ENCODE measurements around the gene PRCP.

The PRCP gene

GRCh38 chr11:82787981-82788380, 112.2 kb downstream of the PRCP start:
- CTCF ChIA-PET: no interaction called here
- POLR2A ChIA-PET (ENCODE audit: low non-redundant PET): no interaction called here

GRCh38 chr11:82786836-82787235, 113.4 kb downstream of the PRCP start:
- H3K27ac ChIP-seq: no peak overlapping the region
- DNase-seq (ENCODE audit: low spot score): no peak
- TF ChIP-seq, protein P1, sequence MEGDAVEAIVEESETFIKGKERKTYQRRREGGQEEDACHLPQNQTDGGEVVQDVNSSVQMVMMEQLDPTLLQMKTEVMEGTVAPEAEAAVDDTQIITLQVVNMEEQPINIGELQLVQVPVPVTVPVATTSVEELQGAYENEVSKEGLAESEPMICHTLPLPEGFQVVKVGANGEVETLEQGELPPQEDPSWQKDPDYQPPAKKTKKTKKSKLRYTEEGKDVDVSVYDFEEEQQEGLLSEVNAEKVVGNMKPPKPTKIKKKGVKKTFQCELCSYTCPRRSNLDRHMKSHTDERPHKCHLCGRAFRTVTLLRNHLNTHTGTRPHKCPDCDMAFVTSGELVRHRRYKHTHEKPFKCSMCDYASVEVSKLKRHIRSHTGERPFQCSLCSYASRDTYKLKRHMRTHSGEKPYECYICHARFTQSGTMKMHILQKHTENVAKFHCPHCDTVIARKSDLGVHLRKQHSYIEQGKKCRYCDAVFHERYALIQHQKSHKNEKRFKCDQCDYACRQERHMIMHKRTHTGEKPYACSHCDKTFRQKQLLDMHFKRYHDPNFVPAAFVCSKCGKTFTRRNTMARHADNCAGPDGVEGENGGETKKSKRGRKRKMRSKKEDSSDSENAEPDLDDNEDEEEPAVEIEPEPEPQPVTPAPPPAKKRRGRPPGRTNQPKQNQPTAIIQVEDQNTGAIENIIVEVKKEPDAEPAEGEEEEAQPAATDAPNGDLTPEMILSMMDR (conservative IDR thresholded peaks at IDR 0.05; ENCODE audit: low read depth): no peak
- POLR2A ChIA-PET (ENCODE audit: low non-redundant PET): no interaction called here
- CTCF ChIA-PET: interaction anchor here (1.5 kb wide), 1 partner anchor 20 kb away, joined by 5 read pairs; no protein-coding TSS in a partner anchor

More at GRCh38 chr11:82787981-82788380, 112.2 kb downstream of the PRCP start:
- DNase-seq (ENCODE audit: low spot score): no peak
- no peak overlapping the region for H3K27ac ChIP-seq
- TF ChIP-seq, protein P1 (conservative IDR thresholded peaks at IDR 0.05; ENCODE audit: low read depth): no peak

DNA sequence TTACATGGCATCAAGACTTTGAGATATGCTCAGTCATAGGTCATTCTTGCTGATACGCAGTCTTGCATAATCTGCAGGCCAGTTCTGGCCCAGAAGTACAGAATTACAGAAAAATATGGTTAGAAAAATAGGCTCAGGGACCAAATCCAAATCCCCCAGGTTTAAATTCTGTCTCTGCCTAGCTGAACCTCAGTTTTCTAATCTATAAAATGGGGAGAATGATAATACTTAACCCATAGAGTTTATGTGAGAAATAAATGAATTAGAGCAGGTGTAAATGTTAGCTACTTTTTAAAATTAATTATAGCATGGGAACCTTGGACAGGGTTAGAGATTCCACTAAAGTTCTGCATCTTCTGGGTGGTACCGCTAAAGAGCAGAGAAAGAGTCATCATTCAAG, 114.2 kb downstream of the PRCP start:
- CTCF ChIA-PET: interaction anchor here (0.6 to 1.5 kb wide), 3 partner anchors 10 to 67 kb away, joined by 3 to 5 read pairs (median 3); no protein-coding TSS in a partner anchor
- POLR2A ChIA-PET (ENCODE audit: low non-redundant PET): no interaction called here
- TF ChIP-seq, protein P1 (conservative IDR thresholded peaks at IDR 0.05; ENCODE audit: low read depth): no peak
- H3K27ac ChIP-seq: no peak overlapping the region
- DNase-seq (ENCODE audit: low spot score): no peak

GRCh38 chr11:82782825-82783374, 117.3 kb downstream of the PRCP start:
- no peak for DNase-seq (ENCODE audit: low spot score)
- POLR2A ChIA-PET (ENCODE audit: low non-redundant PET): no interaction called here

GRCh38 chr11:82778776-82779175, 121.5 kb downstream of the PRCP start:
- TF ChIP-seq, protein P1 (conservative IDR thresholded peaks at IDR 0.05; ENCODE audit: low read depth): no peak
- CTCF ChIA-PET: no interaction called here
- POLR2A ChIA-PET (ENCODE audit: low non-redundant PET): no interaction called here

More at GRCh38 chr11:82782825-82783374, 117.3 kb downstream of the PRCP start:
- no peak overlapping the region for H3K27ac ChIP-seq
- CTCF ChIA-PET: no interaction called here
- TF ChIP-seq, protein P1 (conservative IDR thresholded peaks at IDR 0.05; ENCODE audit: low read depth): no peak

DNA sequence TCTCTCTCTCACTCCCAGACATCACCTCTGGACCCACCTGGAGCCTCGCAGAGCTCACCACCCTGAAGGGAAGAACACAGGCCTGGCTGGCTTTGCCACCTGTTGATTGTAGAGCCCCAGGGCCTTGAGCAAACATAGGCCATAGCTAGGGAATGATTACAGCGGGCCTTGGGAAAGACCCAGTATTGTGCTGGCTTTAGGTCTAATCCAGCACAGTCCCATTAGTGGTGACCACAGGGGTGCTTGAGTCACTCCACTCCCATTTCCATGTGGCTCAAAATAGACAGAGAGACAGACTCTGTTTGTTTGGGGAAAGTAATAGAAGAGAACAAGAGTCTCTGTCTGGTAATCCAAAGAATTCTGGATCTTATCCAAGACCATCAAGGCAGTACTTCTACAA, 123.9 kb downstream of the PRCP start:
- ChIA-PET POLR2A (ENCODE audit: low non-redundant PET) (no interaction called here), CTCF (interaction anchor here (0.6 to 0.8 kb wide), 4 partner anchors 9 to 23 kb away, joined by 3 read pairs; no protein-coding TSS in a partner anchor)
- no peak for DNase-seq (ENCODE audit: low spot score)

More at GRCh38 chr11:82778776-82779175, 121.5 kb downstream of the PRCP start:
- DNase-seq (ENCODE audit: low spot score): no peak
- no peak overlapping the region for H3K27ac ChIP-seq

More for the DNA sequence above, 123.9 kb downstream of the PRCP start:
- no peak overlapping the region for H3K27ac ChIP-seq
- TF ChIP-seq, protein P1 (conservative IDR thresholded peaks at IDR 0.05; ENCODE audit: low read depth): no peak

All from RWPE1 (cell line).